Measurements from ENCODE around the gene ADAMTSL5. TPM values are rescaled to one million over a fixed set of nuclear protein-coding genes. Genes with fewer than 3 reads are reported as not detected.

ADAMTSL5 gene
- total RNA-seq, 1 experiment from 2014 or later, result 20.6 TPM

DNA sequence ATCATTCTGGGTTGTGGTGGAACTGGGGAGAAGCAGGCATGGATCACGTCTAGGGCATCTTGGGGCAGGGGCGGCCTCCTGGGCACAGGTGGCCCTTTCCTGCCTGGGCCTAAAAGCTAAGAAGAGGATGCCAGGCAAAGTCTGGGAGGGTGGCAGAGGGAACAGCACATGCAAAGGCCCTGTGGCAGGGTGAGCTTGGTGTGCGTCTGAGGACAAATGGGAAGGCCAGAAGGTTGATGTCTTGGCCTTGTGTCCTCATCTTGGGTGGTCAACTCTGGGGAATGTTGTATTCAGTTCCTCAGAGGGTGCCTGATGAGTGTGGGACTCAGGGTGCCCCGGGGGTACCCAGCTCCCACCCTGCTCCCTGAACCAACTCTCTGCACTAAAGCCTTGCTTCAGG, 5.7 kb upstream of the ADAMTSL5 start:
- Histone ChIP-seq H3K36me3 (ENCODE audit: control insufficient read depth, insufficient read depth, low read length) (no peaks in the 10 kb centered on the region), H3K4me1 (ENCODE audit: control insufficient read depth, insufficient read depth, low read length) (no peaks in the 10 kb centered on the region), H3K9me3 (ENCODE audit: control insufficient read depth, insufficient read depth, low read depth, low read length) (no peaks in the 10 kb centered on the region), H3K27me3 (ENCODE audit: control insufficient read depth, insufficient read depth, low read length) (no peaks in the 10 kb centered on the region), H3K4me3 (ENCODE audit: low read depth in 2 of 2, low read length in 2 of 2) (no peak overlapping the region), H3K27ac (ENCODE audit: low read length) (no peak overlapping the region)
- BruUV-seq (replicated peaks), result no TSS peak
- ATAC-seq, result no peak
- POLR2A ChIA-PET, result no interaction called here
- CTCF ChIA-PET, result no interaction called here
- TF ChIP-seq TCF7L2 (IDR thresholded peaks at IDR 0.05; ENCODE audit: low read depth, low read length) (no peak), POLR2AphosphoS5 (IDR thresholded peaks at IDR 0.05; ENCODE audit: low read depth, low read length) (no peak), SIN3A (IDR thresholded peaks at IDR 0.05; ENCODE audit: borderline replicate concordance, insufficient read depth, low read depth, low read length) (no peak), REST (IDR thresholded peaks at IDR 0.05; ENCODE audit: insufficient read depth in 1 of 2, low read depth in 2 of 2, low read length in 1 of 2) (no peak)
- TF ChIP-seq, protein P1, sequence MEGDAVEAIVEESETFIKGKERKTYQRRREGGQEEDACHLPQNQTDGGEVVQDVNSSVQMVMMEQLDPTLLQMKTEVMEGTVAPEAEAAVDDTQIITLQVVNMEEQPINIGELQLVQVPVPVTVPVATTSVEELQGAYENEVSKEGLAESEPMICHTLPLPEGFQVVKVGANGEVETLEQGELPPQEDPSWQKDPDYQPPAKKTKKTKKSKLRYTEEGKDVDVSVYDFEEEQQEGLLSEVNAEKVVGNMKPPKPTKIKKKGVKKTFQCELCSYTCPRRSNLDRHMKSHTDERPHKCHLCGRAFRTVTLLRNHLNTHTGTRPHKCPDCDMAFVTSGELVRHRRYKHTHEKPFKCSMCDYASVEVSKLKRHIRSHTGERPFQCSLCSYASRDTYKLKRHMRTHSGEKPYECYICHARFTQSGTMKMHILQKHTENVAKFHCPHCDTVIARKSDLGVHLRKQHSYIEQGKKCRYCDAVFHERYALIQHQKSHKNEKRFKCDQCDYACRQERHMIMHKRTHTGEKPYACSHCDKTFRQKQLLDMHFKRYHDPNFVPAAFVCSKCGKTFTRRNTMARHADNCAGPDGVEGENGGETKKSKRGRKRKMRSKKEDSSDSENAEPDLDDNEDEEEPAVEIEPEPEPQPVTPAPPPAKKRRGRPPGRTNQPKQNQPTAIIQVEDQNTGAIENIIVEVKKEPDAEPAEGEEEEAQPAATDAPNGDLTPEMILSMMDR (IDR thresholded peaks at IDR 0.05), result no peak
- in situ Hi-C loops (cut with HindIII; ENCODE audit: low pct_unique_long_range_greater_than_20kb, low sequenced_read_pairs), result no loop called here
- intact Hi-C loops (cut with micrococcal nuclease; ENCODE audit: unreplicated experiment), result no loop called here
- no peak for DNase-seq (ENCODE audit: low read depth, low spot score)

GRCh38 chr19:1516395-1516753, 3.6 kb upstream of the ADAMTSL5 start:
- in situ Hi-C loops (cut with HindIII; ENCODE audit: low pct_unique_long_range_greater_than_20kb, low sequenced_read_pairs), result no loop called here
- ChIA-PET CTCF (no interaction called here), POLR2A (no interaction called here)
- TF ChIP-seq, protein P1 (IDR thresholded peaks at IDR 0.05), result no peak
- TF ChIP-seq SIN3A (IDR thresholded peaks at IDR 0.05; ENCODE audit: borderline replicate concordance, insufficient read depth, low read depth, low read length) (no peak), REST (IDR thresholded peaks at IDR 0.05; ENCODE audit: insufficient read depth in 1 of 2, low read depth in 2 of 2, low read length in 1 of 2) (no peak), POLR2AphosphoS5 (IDR thresholded peaks at IDR 0.05; ENCODE audit: low read depth, low read length) (no peak), TCF7L2 (IDR thresholded peaks at IDR 0.05; ENCODE audit: low read depth, low read length) (no peak)
- Histone ChIP-seq H3K36me3 (ENCODE audit: control insufficient read depth, insufficient read depth, low read length) (peaks cover 2% of the 10 kb centered on the region; the same call in 1 of the 2 replicates), H3K4me1 (ENCODE audit: control insufficient read depth, insufficient read depth, low read length) (no peaks in the 10 kb centered on the region), H3K27ac (ENCODE audit: low read length) (no peak overlapping the region), H3K9me3 (ENCODE audit: control insufficient read depth, insufficient read depth, low read depth, low read length) (no peaks in the 10 kb centered on the region), H3K4me3 (ENCODE audit: low read depth in 2 of 2, low read length in 2 of 2) (no peak overlapping the region), H3K27me3 (ENCODE audit: control insufficient read depth, insufficient read depth, low read length) (no peaks in the 10 kb centered on the region)
- ATAC-seq (no peak), DNase-seq (ENCODE audit: low read depth, low spot score) (no peak)
- intact Hi-C loops (cut with micrococcal nuclease; ENCODE audit: unreplicated experiment), result no loop called here
- BruUV-seq (replicated peaks), result no TSS peak

Data from Panc1 (cell line).